Effector CD4-positive, alpha-beta T cell (primary cell): Measurements from ENCODE around the gene AP5Z1.

Experiments used
- DNase-seq: peaks from one replicate; pipeline ENCODE4 v3.0.0-alpha.2; 2020

The AP5Z1 gene

DNA sequence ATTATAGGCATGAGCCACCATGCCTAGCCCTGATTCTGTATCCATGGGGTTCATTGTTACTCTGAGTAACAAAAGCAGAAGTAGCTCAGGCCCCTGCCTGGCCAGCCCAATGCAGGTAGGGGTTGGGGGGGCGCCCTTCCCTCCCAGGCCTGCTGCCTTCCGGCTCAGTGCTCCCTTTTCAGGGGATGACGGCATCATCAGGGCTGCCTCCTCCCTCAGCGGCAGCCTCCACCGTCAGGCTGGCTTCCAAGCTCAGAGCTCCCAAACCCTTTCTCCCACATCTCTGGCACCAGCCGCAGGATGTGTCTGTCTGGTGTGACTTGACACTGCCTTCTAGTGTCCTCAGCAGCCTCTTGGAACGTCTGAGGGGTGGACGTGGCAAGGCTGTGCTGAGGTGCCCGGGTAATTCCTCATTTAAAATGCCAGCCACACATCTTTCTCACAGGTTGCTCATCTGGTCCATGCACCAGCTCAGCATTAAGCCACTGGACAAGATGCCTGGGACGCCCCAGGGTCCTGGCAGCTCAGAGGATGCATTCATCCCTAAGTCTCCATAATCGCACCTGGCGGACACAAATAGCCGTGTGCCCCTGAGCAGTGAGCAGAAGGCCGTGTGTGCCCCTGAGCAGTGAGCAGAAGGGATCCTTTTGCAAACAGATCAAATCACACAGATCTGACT, 48.2 kb downstream of the AP5Z1 start:
- no peak for DNase-seq

- DNase-seq, result no peak
These were observed 48.8 kb downstream of the AP5Z1 start for GRCh38 chr7:4824120-4824775.

DNA sequence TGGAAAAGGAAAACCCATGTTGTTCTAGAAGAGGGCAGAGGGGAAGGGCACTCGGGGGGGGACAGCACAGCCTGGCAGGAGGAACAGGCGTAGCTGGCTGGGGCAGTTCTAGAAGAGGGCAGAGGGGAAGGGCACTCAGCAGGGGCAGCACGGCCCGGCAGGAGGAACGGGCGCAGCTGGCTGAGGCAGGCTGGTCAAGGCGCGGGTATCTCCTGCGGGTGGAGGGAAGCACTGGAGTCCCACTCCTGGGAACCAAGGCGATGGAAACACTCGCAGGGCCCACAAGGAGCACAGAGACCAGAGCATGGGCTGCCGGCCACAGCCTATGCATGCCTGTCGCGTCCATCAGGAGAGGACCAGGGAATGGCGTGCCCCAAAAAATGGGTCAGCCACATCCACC, 49.7 kb downstream of the AP5Z1 start:
- no peak for DNase-seq

DNA sequence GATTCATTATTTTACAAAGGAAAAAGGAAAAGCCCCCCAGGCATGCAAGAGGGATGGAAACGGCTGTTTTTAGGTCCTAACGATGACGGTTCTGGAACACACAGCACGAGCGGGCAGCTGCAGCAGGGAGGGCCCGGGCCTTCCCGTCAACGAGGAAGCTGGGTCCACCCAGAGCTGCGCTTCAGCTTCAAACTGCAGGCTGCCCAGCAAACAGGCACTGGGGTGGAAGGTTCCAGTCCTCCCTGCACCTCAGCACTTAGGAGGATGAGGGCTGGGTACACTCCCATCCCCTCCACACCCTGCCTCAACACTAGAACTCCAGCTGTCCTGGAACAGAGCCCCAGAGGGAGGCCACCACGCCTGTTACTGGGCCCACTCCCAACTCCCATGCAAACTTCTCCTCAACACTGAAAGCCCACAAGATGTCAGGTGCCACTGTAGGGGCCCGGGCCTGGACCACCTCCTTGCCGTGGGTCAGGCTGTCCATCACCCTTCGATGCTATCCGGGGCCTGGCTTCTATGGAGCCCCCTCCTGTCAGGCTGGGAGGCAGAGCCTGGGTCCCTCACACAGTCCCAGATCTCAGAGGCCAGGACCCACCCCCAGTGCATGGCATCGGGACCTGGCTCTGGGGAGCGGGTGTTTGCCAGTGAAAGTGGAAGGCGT, 53.4 kb downstream of the AP5Z1 start:
- no peak for DNase-seq

DNA sequence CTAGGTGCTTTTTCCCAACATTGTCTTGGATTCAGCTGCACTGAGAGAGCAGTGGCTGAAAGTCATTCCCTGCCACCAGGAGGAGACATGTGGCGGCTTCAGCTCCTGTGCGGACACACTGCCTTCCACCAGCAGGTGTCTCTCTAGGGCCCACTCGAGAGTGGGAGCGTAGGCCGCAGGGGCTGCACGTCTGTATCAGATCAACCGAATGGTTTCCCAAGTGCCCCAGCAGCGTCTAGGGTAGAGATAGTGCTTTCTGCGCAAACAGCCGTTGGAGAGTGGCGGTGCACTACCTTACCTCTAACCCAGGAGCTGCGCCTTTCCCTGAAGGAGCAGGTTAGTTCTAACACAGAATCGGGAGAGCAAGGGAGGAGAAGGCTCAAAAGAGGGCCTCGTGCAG, 54.8 kb downstream of the AP5Z1 start:
- peak; percentile 20 for DNase-seq

DNA sequence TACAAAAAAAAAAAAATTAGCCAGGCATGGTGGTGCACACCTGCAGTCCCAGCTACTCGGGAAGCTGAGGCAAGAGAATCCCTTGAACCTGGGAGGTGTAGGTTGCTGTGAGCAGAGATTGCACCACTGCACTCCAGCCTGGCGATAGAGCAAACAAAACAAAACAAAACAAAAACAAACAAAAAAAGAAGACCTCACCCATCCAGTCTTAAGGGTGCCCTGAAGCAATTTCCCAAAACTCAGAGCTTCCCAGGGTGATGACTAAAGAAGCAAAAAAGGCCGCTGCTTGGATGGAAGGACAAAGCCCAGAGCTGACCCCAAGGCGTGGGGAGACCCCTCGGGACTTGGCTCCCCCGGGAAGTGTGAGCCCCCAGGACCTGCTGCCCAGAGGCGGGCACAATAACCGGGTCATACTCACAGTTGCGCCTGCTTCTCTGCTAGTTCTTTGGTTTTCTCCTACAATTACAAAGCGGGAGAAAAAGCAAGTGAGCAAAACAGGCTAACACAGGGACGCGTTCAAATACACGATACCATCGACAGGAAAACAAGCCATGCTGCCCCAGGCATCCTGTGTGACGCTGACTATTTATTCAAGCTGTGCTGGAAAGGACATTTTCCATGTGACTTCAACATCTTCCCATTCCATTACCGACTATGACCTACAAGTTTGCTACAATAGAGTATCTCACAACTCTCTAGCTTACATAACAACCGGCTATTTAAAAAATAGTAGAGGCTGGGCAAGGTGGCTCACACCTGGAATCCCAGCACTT, 56.5 kb downstream of the AP5Z1 start:
- DNase-seq, result no peak

- no peak for DNase-seq
These were observed 57.3 kb downstream of the AP5Z1 start for GRCh38 chr7:4832711-4833110.

DNA sequence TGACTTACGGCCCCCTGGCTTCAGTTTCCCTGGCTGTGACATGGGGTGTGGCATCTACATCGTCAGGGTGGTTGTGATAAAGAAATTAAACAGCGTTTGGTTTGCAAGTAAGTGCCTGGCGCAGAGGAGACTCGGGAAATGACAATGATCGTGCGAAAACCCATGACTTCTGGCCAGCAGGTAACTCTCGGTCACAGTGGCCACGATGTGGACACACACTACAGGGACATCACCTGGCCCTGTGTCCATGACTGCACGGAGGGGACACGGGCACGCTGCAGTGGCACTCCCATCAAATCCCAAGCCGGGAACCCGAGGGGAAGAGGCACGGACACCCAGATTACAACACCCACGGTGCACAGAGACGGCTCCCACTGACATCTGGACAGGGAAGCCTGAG, 57.8 kb downstream of the AP5Z1 start:
- no peak for DNase-seq

DNA sequence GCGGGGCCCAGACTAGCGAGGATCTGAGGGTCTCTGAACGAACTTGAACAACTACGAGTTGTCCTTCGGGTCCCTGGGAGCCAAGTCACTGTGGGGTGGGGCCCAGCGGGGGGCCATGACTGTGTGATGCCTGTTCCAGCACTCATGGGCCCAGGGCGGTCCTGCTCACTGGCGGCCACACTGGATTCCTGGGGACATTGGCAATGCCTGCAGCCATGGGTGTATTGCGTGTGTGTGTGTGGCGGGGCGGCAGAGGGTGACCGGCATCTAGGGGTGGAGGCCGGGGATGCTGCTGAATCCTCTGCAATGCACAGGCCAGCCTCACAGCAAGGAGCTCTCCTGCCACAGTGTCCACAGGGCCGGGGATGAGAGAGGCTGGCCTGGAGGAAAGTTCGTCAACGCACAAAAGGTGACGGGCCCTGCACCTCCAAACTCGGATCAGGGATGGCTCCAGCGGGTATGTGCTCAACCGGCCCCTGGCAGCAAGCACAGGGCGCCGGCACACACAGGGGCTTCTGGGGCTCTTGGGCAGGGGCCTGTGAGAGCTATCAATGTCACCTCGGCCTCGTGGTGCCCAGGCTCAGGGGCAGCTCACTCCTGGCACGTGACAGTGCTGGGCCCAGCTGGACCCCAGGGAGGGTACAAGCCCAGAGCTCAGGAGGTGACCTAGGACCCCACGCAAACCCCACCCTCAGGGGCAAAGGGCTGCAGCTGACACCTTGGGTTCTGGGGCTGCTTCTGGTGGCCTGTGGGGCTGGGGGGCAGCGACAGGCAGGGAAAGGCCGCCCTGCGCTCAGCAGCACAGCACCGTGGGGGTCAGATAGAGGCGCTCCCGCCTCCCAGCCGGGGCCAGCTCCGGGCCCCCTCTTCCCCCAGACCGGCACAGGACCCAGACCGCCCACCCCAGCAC, 58.5 kb downstream of the AP5Z1 start:
- DNase-seq, result no peak

GRCh38 chr7:4834601-4835397, 59.4 kb downstream of the AP5Z1 start:
- DNase-seq, result no peak

- DNase-seq, result no peak
These were observed 60.2 kb downstream of the AP5Z1 start for GRCh38 chr7:4835398-4836205.

- no peak for DNase-seq
These were observed 60.8 kb downstream of the AP5Z1 start for GRCh38 chr7:4836206-4836661.

GRCh38 chr7:4837041-4837802, 61.8 kb downstream of the AP5Z1 start:
- no peak for DNase-seq

- no peak for DNase-seq
These were observed 62.6 kb downstream of the AP5Z1 start for GRCh38 chr7:4837803-4838625.

DNA sequence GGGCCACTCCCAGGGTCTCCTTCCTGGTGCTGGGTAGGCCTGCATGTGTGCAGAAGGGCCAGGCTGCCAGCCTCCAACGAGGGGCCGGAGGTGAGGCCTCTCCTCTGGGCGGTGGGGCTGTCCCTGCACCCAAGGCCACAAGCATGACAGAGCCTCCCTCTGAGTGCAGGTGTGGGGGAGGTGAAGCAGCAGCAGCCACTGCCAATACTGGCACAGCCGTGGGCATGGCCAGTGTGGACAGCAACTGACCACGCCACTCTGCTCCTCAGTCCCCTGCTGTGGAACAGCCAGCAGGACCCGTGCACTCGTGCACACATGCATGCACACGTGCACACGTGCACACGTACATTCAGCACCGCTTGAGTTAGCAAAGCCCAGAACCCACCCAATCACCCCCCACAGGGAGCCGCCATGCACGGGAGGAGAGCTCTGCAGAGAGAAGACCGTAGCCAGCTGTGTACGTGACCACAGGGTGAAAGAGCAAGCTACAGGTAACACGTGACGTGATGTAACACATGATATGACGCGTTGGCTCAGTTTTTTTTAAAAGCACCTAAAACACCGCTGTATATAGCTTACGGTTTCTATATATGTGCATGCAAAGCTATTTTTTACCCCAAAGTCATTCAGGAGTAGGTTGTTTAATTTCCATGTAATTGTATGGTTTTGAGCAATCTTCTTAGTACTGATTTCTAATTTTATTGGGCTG, 63.4 kb downstream of the AP5Z1 start:
- no peak for DNase-seq

- DNase-seq, result no peak
These were observed 64.7 kb downstream of the AP5Z1 start for GRCh38 chr7:4840079-4840501.
